Keratinocyte (primary cell): ENCODE data around the gene EGFL8. TPM values are rescaled to one million over a fixed set of nuclear protein-coding genes. Genes with fewer than 3 reads are reported as not detected.
A peak's percentile ranks its signal among the peaks of the same experiment; 100 is the strongest.

Experiments
- DNase-seq: peaks from one replicate; pipeline ENCODE4 v3.0.0-alpha.2; 2011; ENCODE audit warnings: low read depth, missing footprints, low spot score
- FAIRE-seq: peaks from 2 replicates; lab custom pipeline; 2011; peaks lifted over from hg19 to GRCh38; lab: Jason Lieb, UNC
- H2AFZ ChIP-seq: 2 replicates; pipeline ENCODE4 v1.6.0; 2012; ENCODE audit warnings: low read length, control low read depth, inconsistent platforms; ENCODE audit not compliant: control insufficient read depth
- H3K27ac ChIP-seq: 2 replicates; pipeline ENCODE4 v1.5.1; 2011; ENCODE audit warnings: low read length; ENCODE audit not compliant: control insufficient read depth, insufficient read depth
- H3K27me3 ChIP-seq: 3 replicates; pipeline ENCODE4 v1.6.0; 2011; ENCODE audit warnings: low read length; ENCODE audit not compliant: control insufficient read depth, insufficient read depth; ENCODE audit errors: extremely low read depth
- H3K36me3 ChIP-seq, 2 experiments: 2 replicates in 1 of 2; 3 replicates in 1 of 2; pipeline ENCODE4 v1.5.1; 2011; ENCODE audit warnings: low read length in 2 of 2, mild to moderate bottlenecking in 1 of 2; ENCODE audit not compliant: control insufficient read depth in 2 of 2, insufficient read depth in 2 of 2; ENCODE audit errors: extremely low read depth in 1 of 2
- H3K4me1 ChIP-seq: 3 replicates; pipeline ENCODE4 v1.5.1; 2011; ENCODE audit warnings: low read length; ENCODE audit not compliant: control insufficient read depth, insufficient read depth; ENCODE audit errors: extremely low read depth
- H3K4me2 ChIP-seq: 3 replicates; pipeline ENCODE4 v1.6.0; 2011; ENCODE audit warnings: low read depth, low read length; ENCODE audit not compliant: control insufficient read depth, insufficient read depth; ENCODE audit errors: extremely low read depth
- H3K4me3 ChIP-seq, 3 experiments: fragments of 200-600 bp in 1 of 3; sonication (generic) in 1 of 3; 2 replicates in 2 of 3; 3 replicates in 1 of 3; pipeline ENCODE4 v1.5.1; 2011 to 2016; ENCODE audit warnings: low read length in 3 of 3, mild to moderate bottlenecking in 3 of 3, control low read depth in 2 of 3, inconsistent platforms in 1 of 3, low read depth in 1 of 3, mixed read lengths in 1 of 3, mixed run types in 1 of 3, moderate library complexity in 1 of 3; ENCODE audit not compliant: control insufficient read depth in 2 of 3, insufficient read depth in 2 of 3; ENCODE audit errors: extremely low read depth in 1 of 3
- H3K79me2 ChIP-seq: 2 replicates; pipeline ENCODE4 v1.6.0; 2012; ENCODE audit warnings: low read length; ENCODE audit not compliant: control insufficient read depth, insufficient read depth
- H3K9ac ChIP-seq: 3 replicates; pipeline ENCODE4 v1.6.0; 2011; ENCODE audit warnings: low read length; ENCODE audit not compliant: control insufficient read depth, insufficient read depth; ENCODE audit errors: extremely low read depth
- H3K9me1 ChIP-seq: 3 replicates; pipeline ENCODE4 v1.6.0; 2011; ENCODE audit warnings: low read length; ENCODE audit not compliant: control insufficient read depth, insufficient read depth; ENCODE audit errors: extremely low read depth
- H3K9me3 ChIP-seq: 2 replicates; pipeline ENCODE4 v1.5.1; 2012; ENCODE audit warnings: low read depth, low read length; ENCODE audit not compliant: control insufficient read depth
- H4K20me1 ChIP-seq: 3 replicates; pipeline ENCODE4 v1.6.0; 2011; ENCODE audit warnings: low read length; ENCODE audit not compliant: control insufficient read depth, insufficient read depth; ENCODE audit errors: extremely low read depth
- EZH2 ChIP-seq: IDR thresholded peaks from one replicate; pipeline ENCODE4 v1.6.1; 2012; ENCODE audit warnings: inconsistent platforms, mild to moderate bottlenecking, low read length, moderate library complexity
- dilution Hi-C: fragments of 300-500 bp; cut with MboI; formaldehyde crosslinking; loops from one replicate; pipeline ENCODE4 v1.7.0; 2020; ENCODE audit warnings: low sequenced_read_pairs; ENCODE audit not compliant: extremely low pct_ligation_motif_present
- polyA plus RNA-seq, 5 experiments: library from polyadenylated mRNA; depleted of rRNA in 3 of 5; stranded (reverse) in 3 of 5; stranded (forward) in 1 of 5; unstranded in 1 of 5; fragments of >200 nt; gene quantifications; 1 replicate in 1 of 5; 2 replicates in 3 of 5; 3 replicates in 1 of 5; pipeline versions ENCODE4 v1.2.1 to v1.2.3, GENCODE V29; 2011 to 2012; ENCODE audit warnings: missing spikeins in 2 of 5, low read depth in 1 of 5, low replicate concordance in 1 of 5
- TF ChIP-seq, protein P1 (sequence below), 3 experiments: IDR thresholded peaks in 1 of 3; conservative IDR thresholded peaks in 1 of 3; optimal IDR thresholded peaks in 1 of 3; 2 replicates in 2 of 3; 3 replicates in 1 of 3; pipeline versions ENCODE3 to v1.5.1; 2011; ENCODE audit warnings: low read length in 3 of 3, mild to moderate bottlenecking in 3 of 3, moderate library complexity in 2 of 3, control low read depth in 1 of 3, inconsistent platforms in 1 of 3; ENCODE audit not compliant: insufficient read depth in 2 of 3; ENCODE audit errors: extremely low read depth in 1 of 3

Gene EGFL8
- polyA plus RNA-seq, 1 donor (not counting 4 experiments of a cell fraction or from before 2014, with no cell fraction given), result 3.7 TPM

DNA sequence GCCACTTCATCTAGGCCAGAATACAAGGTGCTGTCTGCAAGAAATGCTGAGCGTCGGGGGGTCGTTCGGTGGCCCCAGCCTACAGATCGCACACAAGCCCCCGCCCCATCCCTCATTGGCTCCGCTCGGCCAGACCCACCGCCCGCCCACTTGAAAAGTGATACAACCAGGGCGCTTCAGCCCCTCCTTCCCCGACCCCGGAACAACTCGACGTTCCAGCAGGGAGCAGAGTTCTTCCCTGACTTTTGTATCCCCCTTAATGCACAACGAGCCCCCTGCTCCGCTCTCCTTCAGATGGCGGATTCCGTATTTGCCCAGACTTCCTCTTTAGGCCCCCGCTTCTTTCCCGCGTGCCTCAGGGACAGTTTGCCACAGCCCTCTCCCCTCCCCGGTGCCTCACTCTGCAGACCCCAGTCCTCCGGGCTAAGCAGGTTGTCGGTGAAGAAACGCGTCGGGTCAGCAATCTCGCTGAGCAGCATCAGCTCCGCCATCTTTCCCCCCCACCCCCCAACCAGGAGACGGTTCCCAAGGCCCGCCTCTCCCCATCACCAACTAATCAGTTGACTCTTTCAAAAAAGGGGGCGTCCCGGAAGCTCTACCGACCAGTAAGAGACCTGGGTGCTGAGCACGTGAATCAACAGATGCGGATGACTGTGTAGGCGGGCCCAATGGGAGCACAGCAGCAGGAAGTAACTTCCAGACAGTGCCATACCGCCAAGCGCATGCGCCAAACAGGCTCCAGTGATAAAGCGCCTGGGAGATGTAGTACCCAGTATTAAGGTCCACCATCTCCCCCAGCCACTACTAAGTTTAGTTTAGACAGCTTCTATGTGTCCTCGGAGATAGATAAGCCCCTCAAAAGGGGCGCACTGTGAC is 36.4 kb upstream of the EGFL8 start, which contains the start of gene ATF6B:
TSS of gene ATF6B (minus strand) at position 530 of the 876 bp plus-strand sequence. CDS start at position 491, 39 bp downstream.
- peaks cover 18% of the 10 kb centered on the region for H3K79me2 ChIP-seq
- peaks cover 23% of the 10 kb centered on the region for H3K4me1 ChIP-seq
- peak; percentile 55 for FAIRE-seq
- dilution Hi-C loops, result no loop called here
- H3K27me3 ChIP-seq, result no peaks in the 10 kb centered on the region
- peak; percentile 97 for DNase-seq
- H3K4me2 ChIP-seq, result peak within 1 kb of the TSS; percentile 81
- H4K20me1 ChIP-seq, result no peaks in the 10 kb centered on the region
- TF ChIP-seq, protein P1, sequence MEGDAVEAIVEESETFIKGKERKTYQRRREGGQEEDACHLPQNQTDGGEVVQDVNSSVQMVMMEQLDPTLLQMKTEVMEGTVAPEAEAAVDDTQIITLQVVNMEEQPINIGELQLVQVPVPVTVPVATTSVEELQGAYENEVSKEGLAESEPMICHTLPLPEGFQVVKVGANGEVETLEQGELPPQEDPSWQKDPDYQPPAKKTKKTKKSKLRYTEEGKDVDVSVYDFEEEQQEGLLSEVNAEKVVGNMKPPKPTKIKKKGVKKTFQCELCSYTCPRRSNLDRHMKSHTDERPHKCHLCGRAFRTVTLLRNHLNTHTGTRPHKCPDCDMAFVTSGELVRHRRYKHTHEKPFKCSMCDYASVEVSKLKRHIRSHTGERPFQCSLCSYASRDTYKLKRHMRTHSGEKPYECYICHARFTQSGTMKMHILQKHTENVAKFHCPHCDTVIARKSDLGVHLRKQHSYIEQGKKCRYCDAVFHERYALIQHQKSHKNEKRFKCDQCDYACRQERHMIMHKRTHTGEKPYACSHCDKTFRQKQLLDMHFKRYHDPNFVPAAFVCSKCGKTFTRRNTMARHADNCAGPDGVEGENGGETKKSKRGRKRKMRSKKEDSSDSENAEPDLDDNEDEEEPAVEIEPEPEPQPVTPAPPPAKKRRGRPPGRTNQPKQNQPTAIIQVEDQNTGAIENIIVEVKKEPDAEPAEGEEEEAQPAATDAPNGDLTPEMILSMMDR (optimal IDR thresholded peaks at IDR 0.05 in 1 of 3, IDR thresholded peaks at IDR 0.05 in 1 of 3, conservative IDR thresholded peaks at IDR 0.05 in 1 of 3; ENCODE audit: extremely low read depth in 1 of 3, insufficient read depth in 2 of 3, low read length in 3 of 3), result no peak
- no peak for TF ChIP-seq EZH2
- H2AFZ ChIP-seq, result peak within 1 kb of the TSS; percentile 98
- H3K36me3 ChIP-seq, result peaks cover 3 to 4% of the 10 kb centered on the region in 2 experiments
- H3K27ac ChIP-seq, result peak within 1 kb of the TSS; percentile 94
- H3K9me1 ChIP-seq, result no peaks in the 10 kb centered on the region
- H3K9me3 ChIP-seq, result no peaks in the 10 kb centered on the region
- H3K4me3 ChIP-seq, result peak within 1 kb of the TSS; percentile 95 to 100 (median 99)
- H3K9ac ChIP-seq, result peak within 1 kb of the TSS; percentile 98

DNA sequence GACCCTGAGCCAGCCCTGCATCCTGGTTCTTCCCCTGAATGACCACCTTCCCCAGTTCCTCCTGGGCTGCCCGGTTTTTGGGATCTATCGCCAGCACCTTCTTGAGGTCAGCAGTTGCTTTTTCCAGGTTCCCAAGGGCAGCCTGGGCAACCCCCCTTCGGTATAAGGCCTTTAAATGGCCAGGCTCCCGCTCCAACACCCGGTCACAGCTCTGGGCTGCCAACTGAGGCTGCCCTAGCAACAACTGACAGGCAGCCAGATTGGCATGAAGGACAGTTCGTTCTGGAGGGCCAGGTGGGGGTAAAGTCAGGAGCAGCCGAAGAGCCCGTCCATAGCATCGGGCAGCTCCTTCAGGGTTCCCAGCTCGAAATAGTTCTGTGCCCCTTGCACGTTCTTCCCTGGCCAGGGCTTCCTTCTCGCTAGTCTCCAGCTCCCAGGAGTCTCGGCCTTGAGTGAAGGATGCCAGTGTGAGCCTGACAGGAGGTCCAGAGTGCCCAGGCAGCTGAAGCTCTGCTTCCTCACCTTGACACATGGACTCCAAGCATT is 35.6 kb upstream of the EGFL8 start:
- H2AFZ ChIP-seq, result no peak overlapping the region
- H3K4me3 ChIP-seq, result peak overlapping the region; percentile 60 to 89 (median 78)
- dilution Hi-C loops, result no loop called here
- peak overlapping the region; percentile 58 for H3K27ac ChIP-seq
- DNase-seq (no peak), FAIRE-seq (no peak)
- H3K9me3 ChIP-seq, result no peaks in the 10 kb centered on the region
- H3K4me1 ChIP-seq, result peaks cover 23% of the 10 kb centered on the region
- H3K36me3 ChIP-seq, result peaks cover 3 to 4% of the 10 kb centered on the region in 2 experiments
- no peak for TF ChIP-seq EZH2
- TF ChIP-seq, protein P1 (optimal IDR thresholded peaks at IDR 0.05 in 1 of 3, IDR thresholded peaks at IDR 0.05 in 1 of 3, conservative IDR thresholded peaks at IDR 0.05 in 1 of 3; ENCODE audit: extremely low read depth in 1 of 3, insufficient read depth in 2 of 3, low read length in 3 of 3), result no peak
- H3K79me2 ChIP-seq, result peaks cover 18% of the 10 kb centered on the region
- peak overlapping the region; percentile 75 for H3K9ac ChIP-seq
- peak overlapping the region; percentile 76 for H3K4me2 ChIP-seq
- H3K27me3 ChIP-seq, result no peaks in the 10 kb centered on the region
- no peaks in the 10 kb centered on the region for H4K20me1 ChIP-seq
- H3K9me1 ChIP-seq, result no peaks in the 10 kb centered on the region
